Hematopoietic multipotent progenitor cell (in vitro differentiated cells): ENCODE measurements around the gene ARHGAP18. TPM values are rescaled to one million over a fixed set of nuclear protein-coding genes. Genes with fewer than 3 reads are reported as not detected.

Experiments
- DNase-seq, 3 donors: peaks; one replicate each; pipeline ENCODE4 v3.0.0-alpha.2; 2011 to 2015; ENCODE audit warnings: low read depth in 2 of 3, low spot score in 2 of 3
- total RNA-seq: library from RNA; depleted of rRNA; stranded (reverse); fragments of >200 nt; gene quantifications from one replicate; pipeline ENCODE4 v1.2.3, GENCODE V29; 2012

ARHGAP18 gene
- total RNA-seq, 1 donor, result 2.2 TPM

DNA sequence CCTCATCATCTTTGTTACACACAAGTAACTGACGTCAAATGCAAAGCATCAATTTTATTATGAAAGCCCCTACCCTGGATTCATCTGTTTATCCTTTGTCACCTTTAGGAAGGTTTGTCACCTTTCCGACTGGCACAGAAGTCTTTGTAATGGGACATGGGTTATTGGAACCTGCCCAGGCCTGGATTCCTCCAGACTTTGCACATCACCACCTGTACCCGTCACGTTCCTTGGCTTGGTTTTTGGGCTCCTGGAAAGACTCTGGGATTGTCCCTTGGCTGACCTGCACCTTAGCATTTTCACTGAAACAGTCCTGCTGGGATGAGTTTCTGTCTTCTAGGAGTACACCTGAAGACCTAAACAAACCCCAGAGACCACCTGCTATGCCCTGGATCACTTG, 15.4 kb upstream of the ARHGAP18 start:
- DNase-seq, result no peak

DNA sequence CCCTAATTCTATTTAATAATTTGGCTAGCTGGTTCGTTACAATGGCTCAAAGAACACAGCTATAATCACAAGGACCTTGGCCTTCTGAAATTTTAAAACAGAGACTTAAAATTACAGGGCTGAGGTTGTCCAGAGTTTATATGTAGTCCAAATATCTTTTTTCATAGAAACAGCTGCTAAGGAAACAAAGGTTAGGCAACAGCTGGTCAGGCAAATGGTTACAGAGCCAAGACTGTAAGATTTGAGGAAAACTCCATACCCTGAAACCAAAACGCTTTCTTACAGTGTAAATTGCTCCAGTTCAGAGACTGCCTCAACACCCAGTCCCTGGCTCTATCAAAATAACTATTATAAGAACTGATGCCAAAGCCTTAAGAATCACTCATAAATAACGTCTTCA, 9.7 kb upstream of the ARHGAP18 start:
- DNase-seq, result no peak

DNA sequence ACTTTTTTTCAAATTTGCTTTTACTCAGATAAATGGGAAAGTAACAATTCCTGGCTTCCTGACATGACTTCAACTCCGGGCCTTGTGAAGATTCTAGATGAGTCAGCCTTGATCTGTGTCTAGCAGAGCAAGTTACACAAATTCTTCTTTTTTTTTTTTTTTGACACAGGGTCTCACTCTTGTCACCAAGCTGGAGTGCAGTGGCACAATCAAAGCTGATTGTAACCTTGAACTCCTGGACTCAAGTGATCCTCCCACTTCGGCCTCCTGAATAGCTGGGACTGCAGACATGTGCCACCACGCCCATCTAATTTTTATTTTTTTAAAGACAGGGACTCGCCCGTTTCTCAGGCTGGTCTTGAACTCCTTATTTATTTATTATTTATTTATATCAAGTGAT, 7.3 kb upstream of the ARHGAP18 start:
- DNase-seq, result no peak

DNA sequence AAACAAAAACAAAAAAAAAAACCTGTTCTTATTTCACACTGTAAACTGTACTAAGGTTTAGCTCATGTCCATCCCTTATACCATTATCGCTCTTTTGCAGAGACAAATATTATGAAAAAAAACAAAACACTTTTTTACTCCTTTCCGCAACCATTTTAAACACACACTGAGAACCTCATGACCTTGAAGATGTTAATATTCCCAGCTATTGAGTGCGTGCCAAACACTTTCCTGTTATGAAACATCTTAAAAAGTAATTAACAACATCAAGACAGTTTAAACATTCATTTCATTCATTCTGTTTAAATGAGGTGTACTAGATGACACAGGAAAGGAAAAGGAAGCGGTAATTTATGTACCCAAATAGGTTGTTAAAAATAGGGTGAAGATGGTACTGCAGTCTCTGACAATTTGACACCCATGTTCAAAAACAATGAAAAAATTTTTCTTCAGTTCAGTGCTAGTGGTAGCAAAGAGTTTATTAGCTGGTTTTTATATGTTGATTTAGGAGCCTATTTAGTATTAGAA, 3.9 kb upstream of the ARHGAP18 start:
- DNase-seq, result no peak

DNA sequence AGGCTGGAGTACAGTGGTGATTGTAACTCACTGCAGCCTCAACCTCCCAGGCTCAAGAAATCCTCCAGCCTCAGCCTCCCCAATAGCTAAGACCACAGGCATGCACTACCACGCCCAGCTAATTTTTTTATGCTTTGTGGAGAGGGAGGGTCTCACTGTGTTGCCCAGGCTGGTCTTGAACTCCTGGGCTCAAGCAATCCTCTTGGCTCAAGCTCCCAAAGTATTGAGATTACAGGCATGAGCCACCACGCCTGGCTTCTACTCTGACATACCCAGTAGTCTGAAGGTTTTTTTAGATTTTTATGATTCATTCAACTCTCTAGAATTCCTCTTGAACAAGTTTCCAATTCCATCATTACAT, 1.3 kb upstream of the ARHGAP18 start:
- no peak for DNase-seq

DNA sequence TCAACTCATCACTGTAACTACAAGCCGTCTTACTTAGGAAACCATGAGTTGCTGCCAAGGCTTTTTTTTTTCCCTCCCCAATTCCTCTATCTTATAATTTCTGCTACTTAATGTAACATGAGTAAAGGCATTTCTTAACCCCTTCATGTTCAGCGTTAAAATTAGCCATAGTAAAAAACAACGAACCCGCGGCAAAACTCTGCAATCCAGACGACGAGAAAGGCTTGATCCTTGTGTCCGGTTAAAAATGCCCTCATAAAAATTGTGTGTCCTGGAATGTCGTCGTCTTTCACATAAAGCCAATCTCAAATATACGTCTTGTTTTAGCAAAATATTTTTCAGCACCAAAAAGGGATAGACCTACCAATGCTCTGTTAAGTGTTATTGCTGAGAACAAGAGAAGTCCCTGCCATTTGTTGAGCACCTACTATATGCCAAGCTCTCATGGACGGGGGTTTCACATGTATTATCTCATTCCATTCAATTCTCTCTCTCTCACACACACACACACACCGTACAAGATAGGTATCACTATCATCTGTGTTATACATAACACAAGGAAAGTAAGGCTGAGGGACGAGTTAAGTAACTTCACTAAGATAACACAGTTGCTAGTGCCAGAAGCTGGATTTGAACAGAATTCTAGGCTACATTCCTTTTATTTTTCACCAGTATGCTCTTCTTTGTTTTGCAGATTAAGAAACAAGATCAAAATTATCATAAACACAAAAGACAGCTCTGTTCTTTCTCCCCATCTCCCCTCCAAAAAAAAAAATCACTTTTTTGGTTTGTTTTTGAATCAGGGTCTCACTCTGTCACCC, 683 bp upstream of the ARHGAP18 start:
- no peak for DNase-seq

DNA sequence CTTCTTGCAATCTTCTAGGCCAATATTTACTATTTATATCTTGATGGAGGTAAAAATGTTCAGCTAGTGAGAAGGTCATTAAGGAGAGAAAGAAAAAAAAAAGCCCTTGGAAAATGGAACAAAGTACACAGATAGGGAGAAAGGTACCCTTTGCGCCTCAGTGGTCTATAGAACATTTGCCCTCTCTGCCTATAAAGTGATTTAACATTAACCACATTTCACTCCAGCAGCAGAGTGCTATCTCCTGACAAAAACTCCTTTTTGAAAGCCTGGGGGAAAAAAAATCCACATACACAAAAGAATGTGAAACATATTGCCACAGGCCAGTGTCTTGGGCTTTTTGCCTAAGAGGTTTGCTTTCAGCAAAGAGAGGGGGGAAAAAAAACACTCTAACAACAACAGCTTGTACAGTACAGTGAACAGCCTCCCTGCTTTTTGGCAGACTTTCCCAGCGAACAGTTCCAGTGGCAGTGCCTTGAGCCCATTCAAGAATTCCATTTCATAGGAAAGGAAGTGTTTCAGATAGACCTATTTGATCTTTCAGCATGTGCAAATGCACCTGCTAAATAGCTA, 695 bp downstream of the ARHGAP18 start:
- DNase-seq, result no peak

DNA sequence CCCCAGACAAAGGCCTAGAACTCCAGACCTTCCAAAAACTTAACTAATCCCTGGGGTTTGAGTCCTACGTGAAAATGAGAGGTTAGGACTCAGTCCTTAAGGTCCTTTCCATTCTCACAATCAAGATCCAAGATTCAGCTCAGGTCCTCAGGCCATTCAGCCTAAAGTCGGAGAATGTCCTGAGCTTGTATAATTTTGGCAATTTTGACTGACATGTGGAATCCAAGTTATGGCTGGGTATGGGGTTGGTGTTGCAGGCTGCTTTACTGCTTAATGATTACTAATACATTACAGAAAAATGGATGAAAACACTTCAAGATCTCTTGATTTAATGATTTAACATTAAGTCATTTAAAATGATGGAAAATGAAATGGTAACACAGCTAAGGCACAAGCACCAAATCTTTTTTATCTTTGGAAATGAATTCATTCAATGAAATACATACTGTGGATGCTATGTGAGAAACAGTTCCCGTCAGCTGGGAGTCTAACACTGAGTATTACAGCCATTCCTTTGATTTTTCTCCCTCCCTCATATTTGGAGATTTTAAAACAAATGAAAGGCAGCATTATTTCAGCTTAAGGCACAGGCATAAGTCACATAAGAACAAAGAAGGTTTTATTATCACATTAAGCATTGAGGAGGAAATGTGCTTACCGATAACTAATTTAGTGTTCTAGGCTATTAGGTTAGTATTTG, 1.3 kb downstream of the ARHGAP18 start:
- DNase-seq, result no peak

DNA sequence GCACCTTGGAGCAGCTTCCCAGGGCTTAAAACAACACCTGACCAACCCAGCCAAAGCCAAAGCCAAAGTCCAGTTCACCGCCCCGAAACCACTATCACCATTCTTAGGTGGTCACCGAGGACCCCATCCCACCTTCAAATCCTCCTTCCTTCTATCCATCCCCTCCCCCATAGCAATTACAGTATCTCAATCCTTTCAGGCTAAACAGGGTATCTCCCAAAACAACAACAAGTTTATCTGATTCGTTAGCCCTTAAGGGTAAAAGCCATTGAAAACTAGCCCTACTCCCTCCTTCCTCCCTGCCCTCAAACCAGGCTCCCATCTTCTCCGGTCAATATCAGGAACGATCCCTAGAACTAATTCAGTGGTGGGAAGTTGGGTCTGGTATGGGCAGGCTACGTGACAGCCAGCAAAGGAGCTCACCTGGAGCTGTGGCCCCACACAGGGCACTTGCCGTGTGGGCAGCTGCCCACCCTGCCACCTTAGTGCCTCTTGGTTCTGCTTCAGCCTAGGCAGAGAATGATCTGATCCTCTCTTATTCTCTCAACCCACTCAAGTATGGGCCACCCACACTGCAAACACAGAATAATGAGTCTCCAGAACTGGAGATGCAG, 2.0 kb downstream of the ARHGAP18 start:
- DNase-seq, result no peak

DNA sequence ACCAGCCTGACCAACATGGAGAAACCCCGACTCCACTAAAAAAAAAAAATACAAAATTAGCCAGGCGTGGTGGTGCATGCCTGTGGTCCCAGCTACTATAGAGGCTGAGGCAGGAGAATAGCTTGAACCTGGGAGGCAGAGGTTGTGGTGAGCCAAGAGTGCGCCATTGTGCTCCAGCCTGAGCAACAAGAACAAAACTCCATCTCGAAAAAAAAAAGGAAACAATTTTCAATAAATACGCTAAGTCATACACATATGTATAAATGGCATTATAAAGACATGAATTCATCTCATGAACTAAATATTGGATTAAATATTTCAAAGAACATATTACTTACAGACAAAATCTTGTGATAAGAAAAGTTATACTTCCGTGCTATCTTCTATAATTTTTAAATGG, 2.9 kb downstream of the ARHGAP18 start:
- no peak for DNase-seq

DNA sequence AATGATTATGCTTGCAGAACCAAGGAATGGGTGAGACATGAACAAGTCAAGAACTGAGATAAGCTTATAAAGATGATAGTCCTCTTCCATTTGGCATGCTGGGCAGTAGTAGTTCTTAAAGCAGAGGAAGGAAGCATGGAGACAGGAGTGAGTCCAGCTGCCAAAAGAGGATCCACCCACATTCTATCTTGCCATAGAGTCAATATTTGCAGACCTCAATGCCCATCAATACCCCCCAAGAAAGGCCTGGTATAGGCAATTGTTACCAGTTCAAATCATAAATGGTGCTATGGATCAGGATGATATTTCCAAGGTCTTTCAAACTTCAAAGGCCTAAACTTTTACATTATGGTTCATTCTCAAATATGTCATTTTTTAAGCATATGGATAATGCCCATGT, 4.8 kb downstream of the ARHGAP18 start:
- DNase-seq, result no peak

DNA sequence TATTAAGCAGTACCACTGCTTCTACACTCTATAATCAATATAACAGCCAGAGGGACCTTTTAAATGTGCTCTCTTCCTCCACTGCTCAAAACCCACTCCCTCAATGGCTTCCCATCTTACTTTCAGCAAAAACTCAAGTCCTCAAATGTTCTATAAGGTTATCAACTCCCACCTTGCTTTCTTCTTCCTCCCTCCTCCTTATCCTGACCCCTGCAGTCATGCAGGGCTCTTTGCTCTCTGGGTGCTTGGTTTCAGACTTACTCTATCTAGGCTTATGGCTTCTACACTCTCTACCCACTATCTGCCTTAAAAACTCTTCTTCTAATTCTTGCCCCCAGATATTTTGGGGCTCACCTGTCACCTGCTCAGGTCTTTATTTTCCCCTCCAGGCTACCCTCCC, 5.3 kb downstream of the ARHGAP18 start:
- no peak for DNase-seq

DNA sequence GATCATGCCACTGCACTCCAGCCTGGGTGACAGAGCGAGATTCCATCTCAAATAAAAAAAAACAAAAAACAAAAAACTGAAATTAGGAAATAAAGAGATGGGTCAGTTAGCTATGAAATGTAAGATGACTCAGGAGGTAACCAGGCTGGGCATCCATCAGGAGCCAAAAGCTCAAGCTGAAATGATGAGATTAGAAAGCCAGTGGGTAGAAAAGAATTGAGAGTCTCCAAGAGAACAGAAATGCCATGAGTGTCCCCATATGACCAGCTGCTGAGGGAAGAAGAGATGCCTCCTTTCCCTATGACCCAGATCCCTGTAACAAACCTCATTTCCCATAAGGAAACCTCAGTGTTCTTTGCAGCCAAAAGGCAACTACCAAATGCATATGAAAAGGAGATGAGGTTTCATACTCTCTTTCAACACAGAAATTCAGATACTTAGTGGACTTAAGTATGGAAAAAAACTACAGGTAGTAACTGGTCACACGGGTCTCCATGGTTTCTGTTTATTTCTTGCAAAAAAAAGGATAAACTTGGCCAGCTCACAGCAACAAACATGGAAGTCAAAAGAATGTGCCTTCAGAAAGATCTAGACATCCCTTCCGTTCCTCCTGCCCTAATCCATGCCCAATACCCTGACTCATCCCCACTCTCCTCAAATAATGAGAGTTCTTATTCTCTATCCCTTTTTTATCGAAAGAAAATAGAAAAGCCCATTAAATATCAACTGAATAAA, 8.1 kb downstream of the ARHGAP18 start:
- no peak for DNase-seq

DNA sequence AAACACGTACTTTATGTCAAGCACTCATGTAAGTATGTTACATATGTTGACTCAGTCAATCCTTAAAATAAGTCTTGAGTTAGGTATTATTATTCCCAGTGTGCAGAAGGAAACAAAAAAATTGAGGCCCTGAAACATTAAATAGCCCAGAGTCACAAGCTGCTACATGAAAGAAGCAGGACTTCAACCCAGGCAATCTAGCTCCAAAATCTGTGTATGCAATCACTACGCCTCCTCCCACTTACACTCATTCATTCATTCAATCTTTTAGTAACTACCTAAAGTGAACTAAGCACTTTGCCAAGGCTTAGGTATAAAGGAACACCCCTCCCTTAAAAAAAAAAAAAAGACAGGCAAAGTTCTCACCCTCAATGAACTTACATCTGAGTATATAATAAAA, 9.3 kb downstream of the ARHGAP18 start:
- DNase-seq, result no peak

DNA sequence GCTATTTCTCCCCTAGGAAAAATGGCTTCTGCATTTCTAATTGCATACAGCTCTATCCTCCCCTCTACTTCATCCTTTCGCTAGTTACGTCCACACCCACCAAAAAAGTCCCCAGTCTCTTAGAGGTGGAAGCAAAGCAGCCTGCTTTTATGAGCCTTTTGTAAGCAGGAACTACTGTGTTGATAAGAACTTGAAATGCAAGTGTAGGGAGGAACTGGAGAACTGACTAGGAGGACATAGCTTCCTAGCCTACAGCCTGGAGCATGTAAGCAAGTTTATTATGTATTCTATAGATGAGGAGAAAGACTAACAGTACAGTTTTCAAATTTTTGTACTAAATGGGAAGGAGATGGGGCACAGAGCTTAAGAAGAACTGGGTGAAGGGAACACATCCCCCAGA, 10.3 kb downstream of the ARHGAP18 start:
- DNase-seq, result no peak

DNA sequence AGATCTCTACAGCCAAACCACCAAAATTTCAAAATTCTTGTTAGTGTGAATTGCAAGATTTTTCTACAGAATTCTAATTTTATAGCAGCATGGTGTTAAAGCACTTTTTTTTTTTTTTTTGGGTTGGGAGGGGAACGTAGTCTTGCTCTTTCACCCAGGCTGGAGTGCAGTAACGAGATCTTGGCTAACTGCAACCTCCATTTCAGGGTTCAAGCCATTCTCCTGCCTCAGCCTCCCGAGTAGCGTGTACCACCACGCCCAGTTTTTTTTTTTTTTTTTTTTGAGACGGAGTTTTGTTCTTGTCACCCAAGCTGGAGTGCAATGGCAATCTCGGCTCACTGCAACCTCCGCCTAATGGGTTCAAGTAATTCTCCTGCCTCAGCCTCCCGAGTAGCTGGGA, 11.5 kb downstream of the ARHGAP18 start:
- DNase-seq, result no peak

DNA sequence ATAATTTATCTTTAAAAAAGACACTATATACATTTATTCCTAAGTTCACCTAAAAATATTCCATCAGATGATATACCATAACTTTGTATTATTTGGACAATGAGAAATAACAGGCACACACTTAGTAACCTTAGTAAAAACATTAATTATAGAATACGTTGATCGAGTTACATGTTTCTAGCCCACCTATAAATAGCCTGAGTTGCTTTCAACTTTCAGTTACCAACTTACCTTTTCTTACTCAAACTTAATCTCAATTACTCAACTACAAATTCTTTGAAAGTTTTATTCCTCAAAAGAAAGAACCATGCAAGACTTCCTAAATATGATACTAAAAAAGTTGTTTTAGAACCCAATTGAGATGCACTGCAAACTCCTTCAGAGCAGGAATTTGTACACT, 12.2 kb downstream of the ARHGAP18 start:
- DNase-seq, result no peak

DNA sequence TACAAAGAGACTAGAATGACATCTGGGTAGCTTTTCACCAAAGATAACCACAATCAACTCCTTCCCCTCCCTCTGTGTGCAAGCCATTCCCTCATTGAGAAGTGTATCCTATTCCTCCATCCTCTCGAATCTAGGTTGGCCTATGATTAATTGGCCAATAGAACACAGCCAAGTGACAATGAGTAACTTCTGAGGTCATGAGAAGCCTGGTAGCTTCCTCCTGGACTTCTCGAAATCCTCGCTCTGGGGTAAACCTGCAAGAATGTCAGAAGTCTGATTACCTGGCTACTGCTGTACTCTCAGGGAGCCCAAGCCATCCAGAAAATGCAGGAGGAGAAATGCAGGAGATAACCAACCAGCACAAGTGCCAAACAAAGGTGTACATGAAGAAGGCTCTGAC, 13.1 kb downstream of the ARHGAP18 start:
- DNase-seq, result no peak

DNA sequence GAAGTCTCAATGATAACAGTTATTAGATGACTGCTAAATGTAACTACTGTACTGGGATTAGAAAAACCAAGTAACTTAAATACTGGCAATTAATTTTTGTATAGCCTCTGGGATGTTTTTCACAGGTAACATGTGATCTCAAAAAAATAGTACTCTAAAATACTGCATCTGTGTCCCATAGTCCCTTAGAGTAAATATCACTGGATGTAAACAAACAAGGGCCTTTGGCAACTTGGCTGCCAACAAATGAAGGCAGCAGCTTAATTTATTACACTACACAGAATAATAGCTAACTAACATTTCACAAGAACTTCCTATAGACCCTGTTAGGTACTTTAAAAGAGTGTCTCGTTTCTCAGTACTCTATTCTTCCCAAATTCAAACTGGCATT, 14.0 kb downstream of the ARHGAP18 start:
- no peak for DNase-seq

DNA sequence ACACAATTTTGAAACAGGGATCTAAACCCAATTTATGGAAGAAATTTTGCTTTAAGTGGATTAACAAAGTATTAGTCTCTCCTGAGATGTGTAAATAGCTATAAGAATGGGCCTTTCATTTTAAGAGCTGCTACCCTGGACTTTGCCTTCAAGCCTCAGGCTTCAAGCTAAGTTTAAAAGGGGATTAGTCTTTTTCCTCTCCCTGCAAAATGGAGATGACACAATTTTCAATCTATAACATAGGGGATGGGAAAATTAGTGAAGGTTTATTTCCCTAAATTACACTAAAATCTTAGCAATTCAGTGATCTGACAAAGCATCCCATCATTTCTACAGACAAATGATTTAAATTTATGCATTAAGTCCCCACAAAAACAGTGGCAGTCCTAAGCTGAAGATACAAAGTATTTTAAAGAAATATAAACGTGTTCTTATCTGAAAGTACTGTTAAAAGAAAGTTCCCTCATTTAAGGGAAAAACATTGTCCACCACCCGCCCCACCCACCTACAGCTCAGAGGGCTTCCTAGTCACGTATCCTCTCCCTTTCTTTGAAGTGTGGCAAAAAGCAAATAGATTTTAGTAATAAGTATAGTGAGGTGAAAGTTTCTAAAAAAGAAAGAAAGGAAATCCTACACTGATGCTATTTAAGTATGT, 14.5 kb downstream of the ARHGAP18 start:
- no peak for DNase-seq
